Transverse colon (tissue), 3 donors: ENCODE results near the gene ZMYND11.

Experiments used
- CTCF ChIP-seq, 5 experiments: fragments of 200-600 bp in 3 of 5; fragments of 450-650 bp in 2 of 5; sonication (generic) in 3 of 5; IDR thresholded peaks; 1 replicate in 2 of 5; 2 replicates in 3 of 5; pipeline ENCODE4 v1.5.1; 2016 to 2017; ENCODE audit warnings: antibody characterized with exemption in 5 of 5, inconsistent platforms in 3 of 5, mild to moderate bottlenecking in 2 of 5, moderate library complexity in 1 of 5
- EP300 ChIP-seq: sonication (generic); formaldehyde crosslinking; IDR thresholded peaks from one replicate; pipeline ENCODE4 v1.6.1; 2017; ENCODE audit warnings: antibody characterized with exemption, low read depth
- POLR2A ChIP-seq: fragments of 450-650 bp; IDR thresholded peaks from one replicate; pipeline ENCODE4 v1.6.1; 2016; ENCODE audit warnings: antibody characterized with exemption, mild to moderate bottlenecking, moderate library complexity

DNA sequence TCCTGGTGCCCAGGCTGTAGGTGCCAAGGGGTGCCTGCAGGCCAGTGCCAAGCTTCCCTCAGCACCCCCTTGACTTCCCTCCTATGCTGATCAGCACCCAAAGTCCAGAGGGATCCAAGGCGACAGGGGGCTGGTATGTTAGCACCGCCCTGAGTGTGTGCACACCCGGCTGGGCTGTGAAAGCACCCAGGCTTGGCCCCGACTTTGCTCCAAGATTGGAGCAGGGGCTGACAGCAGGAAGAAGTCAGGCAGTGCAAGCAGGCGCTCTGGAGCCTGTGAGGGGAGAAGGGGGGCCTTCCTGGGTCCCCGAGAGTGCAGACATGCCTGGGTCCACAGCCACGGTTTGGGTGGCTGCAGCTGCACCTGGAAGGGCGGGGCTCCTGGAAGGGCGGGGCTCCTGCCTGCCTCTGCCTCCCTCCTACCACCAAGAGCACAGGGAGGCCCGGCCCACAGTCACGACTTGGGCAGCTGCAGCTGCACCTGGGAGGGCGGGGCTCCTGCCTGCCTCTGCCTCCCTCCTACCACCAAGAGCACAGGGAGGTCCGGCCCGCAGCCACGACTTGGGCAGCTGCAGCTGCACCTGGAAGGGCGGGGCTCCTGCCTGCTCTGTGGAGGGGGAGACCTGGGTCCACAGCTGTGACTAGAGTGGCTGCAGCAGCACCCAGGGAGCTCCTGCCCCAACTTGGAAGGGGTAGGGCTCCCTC, 30.2 kb upstream of the ZMYND11 start:
- no peak for TF ChIP-seq POLR2A
- TF ChIP-seq CTCF (IDR thresholded peaks at IDR 0.05): no peak
- no peak for TF ChIP-seq EP300
